ENCODE data around the gene RAD23B.

- no peak for TF ChIP-seq EZH2 (conservative IDR thresholded peaks at IDR 0.05; ENCODE audit: low read depth, low read length)
- no peak for TF ChIP-seq ZNF776 (CRISPR knock-in tag; IDR thresholded peaks at IDR 0.05)
- no peak for TF ChIP-seq MAX (IDR thresholded peaks at IDR 0.05)
- no peak for TF ChIP-seq GABPB1 (CRISPR knock-in tag; IDR thresholded peaks at IDR 0.05)
- TF ChIP-seq ZBTB49 (CRISPR knock-in tag; IDR thresholded peaks at IDR 0.05; ENCODE audit: borderline replicate concordance) = no peak
- no peak for TF ChIP-seq ZSCAN25 (CRISPR knock-in tag; IDR thresholded peaks at IDR 0.05)
- TF ChIP-seq SETDB1 (CRISPR knock-in tag; IDR thresholded peaks at IDR 0.05; ENCODE audit: borderline replicate concordance) = no peak
- TF ChIP-seq ZBTB33 (CRISPR knock-in tag; IDR thresholded peaks at IDR 0.05) = no peak
Measured at GRCh38 chr9:107280543-107280942, 2.5 kb upstream of the RAD23B start.

All from HepG2 (cell line).